SK-N-SH treated with all-trans-retinoic acid at 6 μM for 48 hours (cell line): ENCODE data around the gene PRKCE.

Source experiments
- ATAC-seq: fragments of 200-7000 bp; cut with Tn5 transposase; 3 replicates; pipeline ENCODE4 v1.9.1; 2020; ENCODE audit warnings: mild to moderate bottlenecking, moderate library complexity
- ARNTL ChIP-seq: fragments of 450-650 bp; formaldehyde crosslinking; IDR thresholded peaks from 2 replicates; pipeline ENCODE4 v1.5.0; 2020; ENCODE audit warnings: low read depth, mild to moderate bottlenecking, moderate library complexity, borderline replicate concordance
- BACH2 ChIP-seq: fragments of 250-450 bp; sonication (Bioruptor Pico); IDR thresholded peaks from 2 replicates; pipeline ENCODE4 v1.9.0; 2021; ENCODE audit warnings: mild to moderate bottlenecking, borderline replicate concordance
- CSDC2 ChIP-seq: fragments of 250-450 bp; sonication (Bioruptor Pico); IDR thresholded peaks from 2 replicates; pipeline ENCODE4 v1.5.0; 2020; ENCODE audit warnings: mild to moderate bottlenecking, moderate library complexity
- GLIS3 ChIP-seq: fragments of 250-450 bp; sonication (Bioruptor Pico); IDR thresholded peaks from 2 replicates; pipeline ENCODE4 v1.5.0; 2020; ENCODE audit warnings: mild to moderate bottlenecking, moderate library complexity
- ISL1 ChIP-seq: fragments of 250-450 bp; sonication (Bioruptor Pico); IDR thresholded peaks from 2 replicates; pipeline ENCODE4 v2.1.2; 2022; ENCODE audit warnings: mild to moderate bottlenecking, moderate library complexity
- OSR1 ChIP-seq: fragments of 250-450 bp; sonication (Bioruptor Pico); IDR thresholded peaks from 2 replicates; pipeline ENCODE4 v1.8.0; 2022; ENCODE audit warnings: moderate library complexity, mild to moderate bottlenecking, inconsistent platforms
- PATZ1 ChIP-seq: fragments of 250-450 bp; sonication (Bioruptor Pico); IDR thresholded peaks from 2 replicates; pipeline ENCODE4 v1.8.0; 2020; ENCODE audit warnings: mild to moderate bottlenecking, moderate library complexity, borderline replicate concordance
- PPARA ChIP-seq: fragments of 250-450 bp; sonication (Bioruptor Pico); IDR thresholded peaks from 2 replicates; pipeline ENCODE4 v1.5.0; 2020; ENCODE audit warnings: mild to moderate bottlenecking, borderline replicate concordance
- RARB ChIP-seq: fragments of 250-450 bp; sonication (Bioruptor Pico); IDR thresholded peaks from 2 replicates; pipeline ENCODE4 v1.8.0; 2021; ENCODE audit warnings: mild to moderate bottlenecking, moderate library complexity
- SNAI2 ChIP-seq: fragments of 250-450 bp; sonication (Bioruptor Pico); IDR thresholded peaks from 2 replicates; pipeline ENCODE4 v1.5.0; 2020; ENCODE audit warnings: mild to moderate bottlenecking, moderate library complexity
- TCF4 ChIP-seq: fragments of 250-450 bp; sonication (Bioruptor Pico); IDR thresholded peaks from 2 replicates; pipeline ENCODE4 v1.8.0; 2021; ENCODE audit warnings: mild to moderate bottlenecking, moderate library complexity, borderline replicate concordance
- TOX ChIP-seq: fragments of 250-450 bp; sonication (Bioruptor Pico); IDR thresholded peaks from 2 replicates; pipeline ENCODE4 v1.8.0; 2021; ENCODE audit warnings: mild to moderate bottlenecking, moderate library complexity, borderline replicate concordance
- ZC3H10 ChIP-seq: fragments of 250-450 bp; sonication (Bioruptor Pico); IDR thresholded peaks from 2 replicates; pipeline ENCODE4 v1.5.1; 2021; ENCODE audit warnings: mild to moderate bottlenecking, moderate library complexity
- ZFP3 ChIP-seq: fragments of 250-450 bp; sonication (Bioruptor Pico); IDR thresholded peaks from 2 replicates; pipeline ENCODE4 v1.5.0; 2020; ENCODE audit warnings: mild to moderate bottlenecking, moderate library complexity
- ZNF565 ChIP-seq: fragments of 450-650 bp; formaldehyde crosslinking; conservative IDR thresholded peaks from 2 replicates; pipeline ENCODE4 v1.5.0; 2020; ENCODE audit warnings: low read depth, mild to moderate bottlenecking, moderate library complexity
- ZNF70 ChIP-seq: fragments of 450-650 bp; formaldehyde crosslinking; IDR thresholded peaks from 2 replicates; pipeline ENCODE4 v1.5.0; 2020; ENCODE audit warnings: mild to moderate bottlenecking, moderate library complexity
- ZNF8 ChIP-seq: fragments of 450-650 bp; formaldehyde crosslinking; IDR thresholded peaks from 2 replicates; pipeline ENCODE4 v1.5.0; 2020; ENCODE audit warnings: mild to moderate bottlenecking, moderate library complexity
- TF ChIP-seq, protein P1 (sequence below): fragments of 250-450 bp; sonication (Bioruptor Pico); IDR thresholded peaks from 2 replicates; pipeline ENCODE4 v1.8.0; 2021; ENCODE audit warnings: low read depth, mild to moderate bottlenecking, moderate library complexity, borderline replicate concordance
- TF ChIP-seq, protein P2 (sequence below): fragments of 250-450 bp; sonication (Bioruptor Pico); IDR thresholded peaks from 2 replicates; pipeline ENCODE4 v1.5.1; 2021; ENCODE audit warnings: mild to moderate bottlenecking, moderate library complexity

PRKCE gene

GRCh38 chr2:46184794-46185583 is 533.5 kb downstream of the PRKCE start:
- ATAC-seq = no peak; the same call in 2 of the 3 replicates
- TF ChIP-seq PPARA (CRISPR knock-in tag) (no peak), ZFP3 (CRISPR knock-in tag) (no peak)
- TF ChIP-seq, all 23 proteins: peak for 0

DNA sequence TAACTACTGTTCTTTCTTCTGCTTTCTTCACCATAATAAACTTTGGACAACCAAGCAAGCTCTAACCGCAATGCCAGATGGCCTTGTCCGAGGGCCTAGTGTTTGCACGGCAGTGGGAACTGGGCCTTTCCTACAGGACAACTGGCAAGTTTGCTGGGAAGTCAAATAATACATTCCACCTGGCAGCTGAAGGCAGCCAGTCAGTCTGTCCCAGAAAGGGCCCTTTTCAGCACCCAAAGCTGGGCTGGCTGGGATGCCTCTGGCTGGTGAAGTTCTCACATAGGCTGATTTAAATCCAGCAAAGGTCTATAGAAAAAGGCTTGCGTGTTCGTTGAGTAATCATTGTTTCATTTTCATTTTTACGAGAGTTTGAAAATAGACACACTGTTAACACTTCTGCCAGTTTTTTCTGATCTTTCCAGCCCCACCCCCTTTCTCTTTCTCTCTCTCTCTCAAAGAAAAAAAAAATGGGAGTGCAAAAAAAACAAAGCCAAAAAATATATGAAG is 535.7 kb downstream of the PRKCE start:
- no peak for ATAC-seq

DNA sequence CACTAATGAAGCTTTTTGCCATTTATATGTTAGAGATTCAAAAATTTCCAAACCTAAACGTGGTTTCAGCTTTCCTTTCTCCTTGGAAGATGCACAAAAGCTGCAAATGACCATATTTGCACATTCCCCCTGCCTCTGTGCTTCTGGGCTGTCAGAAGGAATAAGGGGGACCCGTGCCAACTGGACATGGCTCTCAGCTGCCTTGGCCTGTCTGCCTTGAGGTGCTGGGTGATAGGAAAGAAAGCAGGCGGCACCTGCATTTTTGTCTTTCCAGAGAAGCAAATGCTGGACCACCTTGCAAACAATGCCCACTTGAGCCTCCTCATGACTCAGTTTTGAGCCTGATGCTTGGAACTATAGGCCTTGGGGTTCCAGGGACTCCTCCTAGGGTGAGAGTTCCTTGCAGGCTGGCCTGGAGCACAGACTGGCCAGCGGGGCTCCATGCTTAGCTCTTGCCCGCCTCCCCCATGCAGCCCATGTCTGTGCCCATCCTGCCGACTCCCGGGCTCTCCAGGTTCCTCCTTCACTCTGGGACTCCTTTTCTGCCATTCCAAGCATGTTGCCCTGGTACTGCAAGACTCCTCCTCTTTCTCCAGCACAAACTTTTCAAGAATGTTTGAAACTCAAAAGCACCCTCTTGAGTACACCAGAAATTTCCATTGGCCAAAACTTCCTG is 536.7 kb downstream of the PRKCE start:
- TF ChIP-seq, protein P1, sequence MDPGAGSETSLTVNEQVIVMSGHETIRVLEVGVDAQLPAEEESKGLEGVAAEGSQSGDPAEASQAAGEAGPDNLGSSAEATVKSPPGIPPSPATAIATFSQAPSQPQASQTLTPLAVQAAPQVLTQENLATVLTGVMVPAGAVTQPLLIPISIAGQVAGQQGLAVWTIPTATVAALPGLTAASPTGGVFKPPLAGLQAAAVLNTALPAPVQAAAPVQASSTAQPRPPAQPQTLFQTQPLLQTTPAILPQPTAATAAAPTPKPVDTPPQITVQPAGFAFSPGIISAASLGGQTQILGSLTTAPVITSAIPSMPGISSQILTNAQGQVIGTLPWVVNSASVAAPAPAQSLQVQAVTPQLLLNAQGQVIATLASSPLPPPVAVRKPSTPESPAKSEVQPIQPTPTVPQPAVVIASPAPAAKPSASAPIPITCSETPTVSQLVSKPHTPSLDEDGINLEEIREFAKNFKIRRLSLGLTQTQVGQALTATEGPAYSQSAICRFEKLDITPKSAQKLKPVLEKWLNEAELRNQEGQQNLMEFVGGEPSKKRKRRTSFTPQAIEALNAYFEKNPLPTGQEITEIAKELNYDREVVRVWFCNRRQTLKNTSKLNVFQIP (CRISPR knock-in tag) = no peak
- TF ChIP-seq BACH2 (CRISPR knock-in tag) (no peak), ZNF70 (CRISPR knock-in tag) (no peak), TOX (CRISPR knock-in tag) (no peak), ZNF8 (CRISPR knock-in tag) (no peak)
- TF ChIP-seq, protein P2, sequence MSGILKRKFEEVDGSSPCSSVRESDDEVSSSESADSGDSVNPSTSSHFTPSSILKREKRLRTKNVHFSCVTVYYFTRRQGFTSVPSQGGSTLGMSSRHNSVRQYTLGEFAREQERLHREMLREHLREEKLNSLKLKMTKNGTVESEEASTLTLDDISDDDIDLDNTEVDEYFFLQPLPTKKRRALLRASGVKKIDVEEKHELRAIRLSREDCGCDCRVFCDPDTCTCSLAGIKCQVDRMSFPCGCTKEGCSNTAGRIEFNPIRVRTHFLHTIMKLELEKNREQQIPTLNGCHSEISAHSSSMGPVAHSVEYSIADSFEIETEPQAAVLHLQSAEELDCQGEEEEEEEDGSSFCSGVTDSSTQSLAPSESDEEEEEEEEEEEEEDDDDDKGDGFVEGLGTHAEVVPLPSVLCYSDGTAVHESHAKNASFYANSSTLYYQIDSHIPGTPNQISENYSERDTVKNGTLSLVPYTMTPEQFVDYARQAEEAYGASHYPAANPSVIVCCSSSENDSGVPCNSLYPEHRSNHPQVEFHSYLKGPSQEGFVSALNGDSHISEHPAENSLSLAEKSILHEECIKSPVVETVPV = no peak
- TF ChIP-seq, all 23 proteins: peak for 0
- ATAC-seq = no peak

More for the DNA sequence above, 535.7 kb downstream of the PRKCE start:
- TF ChIP-seq ZC3H10 (CRISPR knock-in tag) (no peak), OSR1 (CRISPR knock-in tag) (no peak), PPARA (CRISPR knock-in tag) (no peak), SNAI2 (CRISPR knock-in tag) (no peak), GLIS3 (no peak), ISL1 (CRISPR knock-in tag) (no peak), TCF4 (no peak)
- TF ChIP-seq, protein P2 = no peak

GRCh38 chr2:46193356-46193755 is 541.9 kb downstream of the PRKCE start:
- ATAC-seq = no peak
- TF ChIP-seq ZFP3 (CRISPR knock-in tag) (no peak), ZNF8 (CRISPR knock-in tag) (no peak), ARNTL (CRISPR knock-in tag) (no peak)

GRCh38 chr2:46193855-46194254 is 542.4 kb downstream of the PRKCE start:
- no peak for ATAC-seq
- TF ChIP-seq OSR1 (CRISPR knock-in tag) = no peak
- no peak for TF ChIP-seq CSDC2 (CRISPR knock-in tag)
- no peak for TF ChIP-seq ISL1 (CRISPR knock-in tag)
- TF ChIP-seq RARB = no peak
- TF ChIP-seq, all 23 proteins: peak for 0

- ATAC-seq = no peak
- TF ChIP-seq GLIS3 = no peak
- TF ChIP-seq TOX (CRISPR knock-in tag) = no peak
- no peak for TF ChIP-seq ZC3H10 (CRISPR knock-in tag)
- no peak for TF ChIP-seq PPARA (CRISPR knock-in tag)
- no peak for TF ChIP-seq SNAI2 (CRISPR knock-in tag)
- no peak for TF ChIP-seq ZNF565 (CRISPR knock-in tag)
- TF ChIP-seq CSDC2 (CRISPR knock-in tag) = no peak
- TF ChIP-seq PATZ1 (CRISPR knock-in tag) = no peak
Measured at GRCh38 chr2:46194856-46195255, 543.4 kb downstream of the PRKCE start.
